Frontal cortex (tissue), 4 donors: ENCODE measurements around the gene ADCY1. TPM values are rescaled to one million over a fixed set of nuclear protein-coding genes. Genes with fewer than 3 reads are reported as not detected.

Experiments
- DNase-seq, 2 donors: peaks; one replicate each; pipeline ENCODE4 v3.0.0; 2012; ENCODE audit warnings: low spot score in 2 of 2
- FAIRE-seq: peaks from 2 replicates; lab custom pipeline; 2012; peaks lifted over from hg19 to GRCh38; lab: Jason Lieb, UNC
- total RNA-seq: library from RNA; depleted of rRNA; stranded (reverse); fragments of >200 nt; gene quantifications from one replicate; pipeline ENCODE4 v1.2.3, GENCODE V29; 2014
- donor health status: control.
- donor health status: control.
- donor health status: control.

ADCY1 gene
- total RNA-seq, 1 donor from 2014 or later = 92.1 TPM

DNA sequence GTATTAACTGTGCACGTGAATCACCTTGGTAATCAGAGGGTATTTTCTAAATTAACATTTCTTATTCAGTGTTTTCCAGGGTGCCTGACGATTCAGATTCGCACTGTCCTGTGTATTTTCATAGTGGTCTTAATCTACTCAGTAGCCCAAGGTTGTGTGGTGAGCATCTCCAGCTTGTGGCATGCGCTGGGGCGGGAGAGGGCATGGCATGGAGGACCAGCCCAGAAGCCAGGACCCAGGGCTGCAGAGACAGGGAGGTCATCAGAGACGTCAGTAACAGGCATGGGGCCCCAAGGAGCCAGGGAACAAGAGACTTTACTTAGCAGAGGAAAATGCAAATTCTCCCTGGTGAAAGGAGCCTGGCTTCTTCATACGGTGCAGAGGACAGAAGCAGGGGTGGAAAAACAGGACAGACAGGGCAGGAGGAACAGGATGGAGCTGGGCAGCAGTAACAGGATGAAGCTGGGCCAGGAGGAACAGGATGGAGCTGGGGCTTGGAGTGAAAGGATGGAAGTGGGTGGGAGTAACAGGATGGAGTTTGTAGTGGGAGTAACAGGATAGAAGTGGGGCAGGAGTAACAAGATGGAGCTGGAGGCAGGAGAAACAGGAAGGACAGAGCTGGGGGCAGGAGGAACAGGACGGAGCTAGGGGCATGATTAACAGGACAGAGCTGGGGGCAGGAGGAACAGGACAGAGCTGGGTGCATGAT, 110.9 kb downstream of the ADCY1 start:
- no peak for FAIRE-seq
- no peak for DNase-seq

- FAIRE-seq (no peak), DNase-seq (no peak)
Measured at GRCh38 chr7:45685619-45686240, 111.6 kb downstream of the ADCY1 start.

DNA sequence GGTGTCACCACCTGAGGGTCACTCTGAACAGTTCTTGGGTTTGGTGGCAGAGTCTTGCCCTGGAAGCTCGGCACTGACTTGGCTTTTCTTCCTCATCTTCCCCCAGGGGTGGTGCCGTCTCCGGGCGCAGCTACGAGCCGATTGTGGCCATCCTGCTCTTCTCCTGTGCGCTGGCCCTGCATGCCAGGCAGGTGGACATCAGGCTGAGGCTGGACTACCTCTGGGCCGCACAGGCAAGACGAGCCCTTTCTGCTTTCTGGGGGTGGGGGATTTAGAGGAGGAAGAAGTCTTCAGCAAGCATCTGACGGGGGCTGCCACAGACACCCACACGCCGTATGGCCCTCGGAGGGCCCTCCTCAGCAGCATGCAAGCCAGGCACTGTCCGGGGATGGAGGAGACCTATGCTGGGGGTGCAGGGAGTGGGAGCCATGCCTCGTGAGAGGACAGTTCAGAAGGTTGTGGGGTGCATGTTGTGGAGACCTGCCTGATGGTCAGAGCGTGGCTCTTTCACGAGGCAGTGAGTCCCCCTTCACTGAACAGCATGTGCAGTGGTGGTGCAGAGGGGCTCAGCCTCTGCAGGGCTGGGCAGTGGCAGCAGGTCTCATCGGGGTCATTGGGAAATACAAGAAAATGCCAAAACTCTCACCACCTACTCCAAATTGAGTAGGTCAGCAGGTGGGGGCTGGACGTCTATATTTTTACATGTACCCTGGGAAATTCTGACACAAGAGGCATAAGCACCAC, 112.4 kb downstream of the ADCY1 start:
- DNase-seq (no peak), FAIRE-seq (no peak)

DNA sequence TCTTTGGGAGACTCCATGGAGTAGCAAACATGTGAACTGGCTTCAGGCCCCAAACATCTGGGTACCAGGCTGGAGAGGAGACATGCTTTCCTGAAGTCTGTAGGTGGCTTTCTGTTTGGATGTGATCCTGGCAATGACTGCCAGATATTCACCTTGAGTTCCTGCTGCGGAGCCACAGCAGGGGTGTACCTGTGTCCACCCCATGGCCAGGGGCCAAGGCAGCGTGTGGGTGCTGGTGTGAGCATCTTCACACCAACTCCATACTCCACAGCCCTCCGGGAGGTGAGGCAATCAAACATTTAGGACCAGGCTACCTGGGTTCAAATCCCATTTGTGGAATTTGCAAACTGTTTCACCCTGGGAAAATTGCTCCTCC, 113.0 kb downstream of the ADCY1 start:
- DNase-seq (no peak), FAIRE-seq (no peak)

DNA sequence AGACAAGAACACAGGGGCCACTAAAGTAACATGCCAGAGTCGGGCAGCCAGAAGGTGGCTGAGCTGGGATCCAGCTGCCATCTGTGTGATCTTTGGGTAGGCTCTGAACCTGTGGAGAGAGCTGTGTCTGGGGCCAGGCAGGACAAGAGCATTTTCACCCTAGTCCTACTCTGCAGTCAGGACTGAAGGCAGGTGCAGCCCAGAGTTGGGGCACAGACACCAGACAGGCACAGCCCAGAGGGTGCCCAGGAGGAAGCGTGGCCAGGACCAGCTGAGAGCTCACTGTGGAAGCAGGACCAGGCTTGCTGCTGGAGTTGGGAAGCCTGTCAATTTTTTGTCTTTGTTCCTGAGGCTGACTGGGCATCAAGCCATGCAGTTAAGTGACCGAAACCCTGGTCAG, 113.6 kb downstream of the ADCY1 start:
- DNase-seq (no peak), FAIRE-seq (no peak)

- no peak for DNase-seq
- FAIRE-seq = no peak
Measured at GRCh38 chr7:45688382-45688781, 114.2 kb downstream of the ADCY1 start.

GRCh38 chr7:45689011-45689796, 115.0 kb downstream of the ADCY1 start:
- no peak for FAIRE-seq
- DNase-seq = no peak

DNA sequence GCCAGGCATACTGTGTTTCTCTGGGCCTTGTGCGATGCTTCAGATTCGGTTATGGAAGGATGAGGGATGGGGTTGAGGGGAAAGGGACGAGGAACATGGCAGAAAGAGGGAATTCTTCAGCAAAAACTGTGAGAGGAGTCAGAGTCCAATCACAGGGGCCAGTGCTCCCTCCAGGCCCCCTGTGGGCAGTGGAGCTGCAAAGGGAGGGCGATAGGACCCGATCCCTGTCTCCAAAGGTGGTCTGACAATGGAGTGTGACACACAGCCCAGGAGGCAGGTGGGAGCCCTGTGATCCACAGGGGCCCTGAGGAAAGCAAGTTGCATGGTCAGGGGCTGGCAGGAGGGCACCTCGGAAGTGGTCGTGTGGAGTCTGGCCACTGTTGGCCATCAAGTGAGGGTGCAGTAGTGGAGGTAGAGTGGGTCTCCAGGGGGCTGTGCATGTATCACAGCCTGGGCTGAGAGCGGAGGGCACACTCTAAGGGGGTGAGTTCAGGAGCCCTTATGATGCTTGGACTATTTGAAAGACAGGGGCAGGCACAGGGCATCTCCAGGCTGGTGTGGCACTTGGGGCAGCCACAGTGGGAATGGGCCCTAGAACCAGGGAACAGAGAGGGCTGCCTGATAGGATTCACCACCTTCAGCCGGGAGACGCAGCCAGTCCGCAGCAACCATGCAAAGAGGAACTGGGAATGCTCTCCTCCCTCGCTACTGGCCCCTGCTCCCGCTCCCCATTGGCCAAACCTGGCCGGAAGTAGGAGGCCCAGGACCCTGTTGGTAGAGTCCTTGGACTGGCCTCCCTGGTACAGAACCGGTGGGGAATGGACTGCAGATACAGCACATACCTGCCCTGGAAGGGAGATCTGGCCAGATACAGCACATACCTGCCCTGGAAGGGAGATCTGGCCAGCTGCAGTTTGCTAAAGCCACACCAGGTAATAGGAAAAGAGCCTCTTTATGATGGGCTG, 115.9 kb downstream of the ADCY1 start:
- FAIRE-seq = no peak
- DNase-seq = no peak

DNA sequence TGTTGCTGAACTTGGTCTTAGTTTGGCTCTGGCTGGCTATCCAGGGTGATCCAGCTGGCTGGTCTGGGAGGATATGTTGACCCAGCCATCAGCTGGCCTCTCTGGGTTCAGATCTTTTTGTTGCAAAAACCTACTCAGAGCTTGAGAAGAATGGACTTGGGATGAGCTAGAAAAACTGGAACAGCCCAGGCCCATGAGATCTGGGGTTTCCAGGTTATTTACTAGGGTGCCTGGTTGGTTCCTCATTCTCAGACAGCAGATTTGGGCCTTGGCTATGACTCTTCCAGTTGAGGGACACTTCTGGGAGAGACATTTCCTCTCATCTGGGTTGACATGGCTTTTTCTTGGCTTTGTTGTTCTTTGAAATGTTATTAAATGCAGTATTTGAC, 116.6 kb downstream of the ADCY1 start:
- FAIRE-seq (no peak), DNase-seq (no peak)

- no peak for FAIRE-seq
- DNase-seq = no peak
Measured at GRCh38 chr7:45691155-45691656, 117.0 kb downstream of the ADCY1 start.

- no peak for FAIRE-seq
- DNase-seq = no peak
Measured at GRCh38 chr7:45692031-45692430, 117.9 kb downstream of the ADCY1 start.

GRCh38 chr7:45695249-45695995, 121.3 kb downstream of the ADCY1 start:
- FAIRE-seq (no peak), DNase-seq (no peak)

- FAIRE-seq = no peak
- no peak for DNase-seq
Measured at GRCh38 chr7:45696476-45696875, 122.3 kb downstream of the ADCY1 start.

DNA sequence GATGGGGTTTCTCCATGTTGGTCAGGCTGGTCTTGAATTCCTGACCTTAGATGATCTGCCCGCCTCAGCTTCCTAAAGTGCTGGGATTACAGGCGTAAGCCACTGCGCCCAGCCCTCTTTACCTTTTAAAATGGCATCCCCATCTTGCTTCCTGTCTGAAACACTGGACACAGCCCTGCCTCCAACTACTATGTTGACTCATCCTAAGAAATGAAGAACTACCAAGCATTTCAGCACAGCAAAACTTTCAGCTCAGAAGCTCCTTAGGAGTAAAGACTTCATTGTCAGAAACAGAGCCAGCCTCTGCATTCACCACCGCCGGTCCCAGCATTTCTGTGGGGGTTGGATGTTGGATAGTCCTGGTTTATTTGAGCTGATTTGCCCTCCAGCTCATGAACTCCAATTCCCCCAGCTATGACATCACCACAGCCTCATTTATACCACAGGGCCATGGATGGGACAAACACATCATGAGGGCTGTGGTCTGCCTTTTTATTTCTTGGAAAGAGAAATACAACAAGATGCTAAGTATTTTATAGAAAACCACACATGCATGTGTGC, 123.5 kb downstream of the ADCY1 start:
- no peak for DNase-seq
- no peak for FAIRE-seq

- no peak for DNase-seq
Measured at GRCh38 chr7:45698303-45699014, 124.3 kb downstream of the ADCY1 start.

DNA sequence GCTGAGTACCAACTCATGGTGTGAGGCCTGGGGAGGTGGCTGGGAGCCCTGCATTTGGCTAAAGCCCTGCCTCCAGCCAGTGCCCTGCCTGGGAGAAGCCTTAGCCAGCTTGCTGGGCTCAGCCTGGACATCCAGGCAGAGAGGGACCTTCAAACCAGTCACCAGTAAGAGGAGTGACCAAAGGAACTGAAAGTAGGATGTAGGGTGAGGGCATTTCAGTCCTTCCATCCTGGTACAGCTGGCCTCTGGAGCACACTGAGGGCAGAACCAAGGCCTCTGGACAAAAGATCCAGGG, 124.8 kb downstream of the ADCY1 start:
- no peak for FAIRE-seq

More at GRCh38 chr7:45698303-45699014, 124.3 kb downstream of the ADCY1 start:
- no peak for FAIRE-seq

DNA sequence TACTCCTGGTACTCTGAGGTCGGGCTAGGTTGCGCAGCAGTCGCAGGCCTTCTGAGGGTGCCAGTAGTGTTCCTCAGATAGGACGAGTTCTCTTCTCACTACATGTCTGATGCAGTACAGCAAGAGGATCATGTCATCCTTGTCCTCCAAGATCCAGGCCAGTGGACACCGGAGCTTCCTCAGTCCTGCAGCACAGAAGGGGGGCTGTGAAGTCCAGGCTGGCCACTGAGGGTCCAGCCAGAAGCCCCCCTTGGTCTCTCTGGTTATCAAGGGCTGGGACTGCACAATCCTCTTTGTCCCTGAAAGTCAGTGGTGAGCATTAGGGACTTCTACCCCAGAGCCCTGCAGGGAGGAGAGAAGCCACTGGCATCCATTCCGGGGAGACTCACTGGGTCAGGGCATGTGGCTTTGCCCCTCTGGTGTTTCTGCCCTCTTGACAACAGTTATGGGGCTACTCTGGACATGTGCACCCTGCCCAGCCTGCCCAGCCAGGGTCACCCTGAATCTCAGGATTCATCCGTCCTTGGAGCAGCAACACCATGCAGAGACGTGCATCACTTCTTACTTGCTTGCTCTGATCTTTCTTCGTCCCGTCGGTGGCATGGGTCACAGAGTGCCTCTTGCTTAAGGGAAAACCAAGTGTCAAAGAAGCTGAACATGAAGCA, 125.7 kb downstream of the ADCY1 start:
- FAIRE-seq (no peak), DNase-seq (no peak)

More for the DNA sequence above, 124.8 kb downstream of the ADCY1 start:
- DNase-seq = no peak
